ENCODE data around the gene EIF2AK3. TPM values are rescaled to one million over a fixed set of nuclear protein-coding genes. Genes with fewer than 3 reads are reported as not detected.
A peak's percentile ranks its signal among the peaks of the same experiment; 100 is the strongest.
"Not testable (repeated sequence)": the region's sequence is repeated elsewhere in the genome, so short reads cannot be mapped to it uniquely, and the experiment has no call there.

Gene EIF2AK3
- total RNA-seq, 2 donors from 2014 or later: 32.4 to 34.1 TPM

- Mint-ChIP-seq H3K27me3 (no peaks in the 10 kb centered on the region), H3K36me3 (no peaks in the 10 kb centered on the region), H3K9me3 (no peaks in the 10 kb centered on the region), H3K4me1 (ENCODE audit: low read depth in 2 of 2) (peaks cover 13 to 14% of the 10 kb centered on the region in 2 donors), H3K4me3 (no peak overlapping the region), H3K27ac (no peak overlapping the region)
- ATAC-seq (peak; percentile 0 to 28), DNase-seq (ENCODE audit: low spot score) (peak; percentile 72)
Measured at GRCh38 chr2:88626171-88627054, 851 bp downstream of the EIF2AK3 start.

GRCh38 chr2:88624477-88624876, 2.8 kb downstream of the EIF2AK3 start:
- no peaks in the 10 kb centered on the region for H3K9me3 Mint-ChIP-seq
- no peak overlapping the region for H3K27ac Mint-ChIP-seq
- H3K4me3 Mint-ChIP-seq: no peak overlapping the region
- DNase-seq (ENCODE audit: low spot score) (no peak), ATAC-seq (no peak)
- H3K4me1 Mint-ChIP-seq (ENCODE audit: low read depth in 2 of 2): peaks cover 21 to 25% of the 10 kb centered on the region in 2 donors
- no peaks in the 10 kb centered on the region for H3K27me3 Mint-ChIP-seq
- no peaks in the 10 kb centered on the region for H3K36me3 Mint-ChIP-seq

- DNase-seq (ENCODE audit: low spot score); H3K4me3 Mint-ChIP-seq; ATAC-seq; H3K27me3 Mint-ChIP-seq; H3K36me3 Mint-ChIP-seq; H3K27ac Mint-ChIP-seq; H3K9me3 Mint-ChIP-seq: not testable (repeated sequence)
- peaks cover 22% of the 10 kb centered on the region in 2 donors for H3K4me1 Mint-ChIP-seq (ENCODE audit: low read depth in 2 of 2)
Measured at GRCh38 chr2:88623831-88624465, 3.3 kb downstream of the EIF2AK3 start.

- H3K4me1 Mint-ChIP-seq (ENCODE audit: low read depth in 2 of 2): peaks cover 24 to 28% of the 10 kb centered on the region in 2 donors
Measured at GRCh38 chr2:88622307-88622706, 5.0 kb downstream of the EIF2AK3 start.

GRCh38 chr2:88621432-88621831, 5.8 kb downstream of the EIF2AK3 start:
- peaks cover 29 to 33% of the 10 kb centered on the region in 2 donors for H3K4me1 Mint-ChIP-seq (ENCODE audit: low read depth in 2 of 2)
- no peaks in the 10 kb centered on the region for H3K36me3 Mint-ChIP-seq
- no peak for ATAC-seq

More at GRCh38 chr2:88622307-88622706, 5.0 kb downstream of the EIF2AK3 start:
- Mint-ChIP-seq H3K27me3 (no peaks in the 10 kb centered on the region), H3K9me3 (no peaks in the 10 kb centered on the region), H3K27ac (no peak overlapping the region), H3K36me3 (no peaks in the 10 kb centered on the region), H3K4me3 (no peak overlapping the region)
- DNase-seq (ENCODE audit: low spot score) (no peak), ATAC-seq (no peak)

GRCh38 chr2:88620015-88620414, 7.2 kb downstream of the EIF2AK3 start:
- no peaks in the 10 kb centered on the region for H3K36me3 Mint-ChIP-seq
- H3K9me3 Mint-ChIP-seq: no peaks in the 10 kb centered on the region
- H3K27ac Mint-ChIP-seq: peak overlapping the region in 1 of 2 donors; percentile 2
- DNase-seq (ENCODE audit: low spot score): no peak
- no peak overlapping the region for H3K4me3 Mint-ChIP-seq
- peaks cover 29 to 33% of the 10 kb centered on the region in 2 donors for H3K4me1 Mint-ChIP-seq (ENCODE audit: low read depth in 2 of 2)
- no peak for ATAC-seq
- no peaks in the 10 kb centered on the region for H3K27me3 Mint-ChIP-seq

More at GRCh38 chr2:88621432-88621831, 5.8 kb downstream of the EIF2AK3 start:
- H3K27me3 Mint-ChIP-seq: no peaks in the 10 kb centered on the region
- no peak overlapping the region for H3K4me3 Mint-ChIP-seq
- H3K9me3 Mint-ChIP-seq: no peaks in the 10 kb centered on the region
- H3K27ac Mint-ChIP-seq: no peak overlapping the region
- DNase-seq (ENCODE audit: low spot score): no peak

- H3K9me3 Mint-ChIP-seq: no peaks in the 10 kb centered on the region
- H3K4me1 Mint-ChIP-seq (ENCODE audit: low read depth in 2 of 2): peaks cover 25 to 33% of the 10 kb centered on the region in 2 donors
- H3K4me3 Mint-ChIP-seq: no peak overlapping the region
- no peak overlapping the region for H3K27ac Mint-ChIP-seq
- peak in 1 of 2 donors; percentile 31 for ATAC-seq
- DNase-seq (ENCODE audit: low spot score): no peak
- no peaks in the 10 kb centered on the region for H3K27me3 Mint-ChIP-seq
- H3K36me3 Mint-ChIP-seq: no peaks in the 10 kb centered on the region
Measured at GRCh38 chr2:88615822-88616221, 11.4 kb downstream of the EIF2AK3 start.

GRCh38 chr2:88614497-88615157, 12.6 kb downstream of the EIF2AK3 start:
- Mint-ChIP-seq H3K4me1 (ENCODE audit: low read depth in 2 of 2) (peaks cover 15 to 21% of the 10 kb centered on the region in 2 donors), H3K36me3 (no peaks in the 10 kb centered on the region), H3K4me3 (no peak overlapping the region), H3K27ac (no peak overlapping the region), H3K9me3 (no peaks in the 10 kb centered on the region), H3K27me3 (no peaks in the 10 kb centered on the region)
- DNase-seq (ENCODE audit: low spot score) (no peak), ATAC-seq (peak; percentile 48 to 53)

- Mint-ChIP-seq H3K27ac (no peak overlapping the region), H3K27me3 (no peaks in the 10 kb centered on the region), H3K9me3 (no peaks in the 10 kb centered on the region), H3K4me1 (ENCODE audit: low read depth in 2 of 2) (peaks cover 11 to 15% of the 10 kb centered on the region in 2 donors), H3K36me3 (no peaks in the 10 kb centered on the region), H3K4me3 (no peak overlapping the region)
- ATAC-seq (no peak), DNase-seq (ENCODE audit: low spot score) (no peak)
Measured at GRCh38 chr2:88613921-88614320, 13.3 kb downstream of the EIF2AK3 start.

- Mint-ChIP-seq H3K9me3 (no peaks in the 10 kb centered on the region), H3K36me3 (no peaks in the 10 kb centered on the region), H3K27ac (no peak overlapping the region), H3K27me3 (no peaks in the 10 kb centered on the region), H3K4me1 (ENCODE audit: low read depth in 2 of 2) (peaks cover 9 to 11% of the 10 kb centered on the region in 2 donors), H3K4me3 (no peak overlapping the region)
- DNase-seq (ENCODE audit: low spot score) (no peak), ATAC-seq (no peak)
Measured at GRCh38 chr2:88608184-88608583, 19.1 kb downstream of the EIF2AK3 start.

- H3K4me1 Mint-ChIP-seq (ENCODE audit: low read depth in 2 of 2): peaks cover 12 to 15% of the 10 kb centered on the region in 2 donors
Measured at GRCh38 chr2:88607416-88607815, 19.8 kb downstream of the EIF2AK3 start.

GRCh38 chr2:88606371-88607030, 20.8 kb downstream of the EIF2AK3 start:
- Mint-ChIP-seq H3K27ac (no peak overlapping the region), H3K4me1 (ENCODE audit: low read depth in 2 of 2) (peaks cover 14 to 20% of the 10 kb centered on the region in 2 donors), H3K27me3 (no peaks in the 10 kb centered on the region), H3K36me3 (no peaks in the 10 kb centered on the region), H3K4me3 (no peak overlapping the region), H3K9me3 (no peaks in the 10 kb centered on the region)
- DNase-seq (ENCODE audit: low spot score) (no peak), ATAC-seq (no peak)

More at GRCh38 chr2:88607416-88607815, 19.8 kb downstream of the EIF2AK3 start:
- Mint-ChIP-seq H3K4me3 (no peak overlapping the region), H3K36me3 (no peaks in the 10 kb centered on the region), H3K9me3 (no peaks in the 10 kb centered on the region), H3K27me3 (no peaks in the 10 kb centered on the region), H3K27ac (no peak overlapping the region)
- ATAC-seq (no peak), DNase-seq (ENCODE audit: low spot score) (no peak)

- no peaks in the 10 kb centered on the region for H3K36me3 Mint-ChIP-seq
- no peak overlapping the region for H3K4me3 Mint-ChIP-seq
- no peaks in the 10 kb centered on the region for H3K9me3 Mint-ChIP-seq
- no peak overlapping the region for H3K27ac Mint-ChIP-seq
- ATAC-seq: no peak
- no peak for DNase-seq (ENCODE audit: low spot score)
- H3K4me1 Mint-ChIP-seq (ENCODE audit: low read depth in 2 of 2): peaks cover 26 to 44% of the 10 kb centered on the region in 2 donors
- H3K27me3 Mint-ChIP-seq: no peaks in the 10 kb centered on the region
Measured at GRCh38 chr2:88603146-88603545, 24.1 kb downstream of the EIF2AK3 start.
